Neural cell (in vitro differentiated cells): Measurements from ENCODE around the gene HIP1. TPM values are rescaled to one million over a fixed set of nuclear protein-coding genes. Genes with fewer than 3 reads are reported as not detected.

ENCODE experiments used
- H2AFZ ChIP-seq: fragments of 200-600, 300-800 bp; sonication (generic), shearing (Covaris generic); 2 replicates; pipeline ENCODE4 v1.6.0; 2014; ENCODE audit warnings: low read depth, mild to moderate bottlenecking, antibody characterized with exemption, low read length, moderate library complexity
- H3F3A ChIP-seq: fragments of 200-600 bp; shearing (Covaris generic); 2 replicates; pipeline ENCODE4 v1.6.1; 2016; ENCODE audit warnings: mild to moderate bottlenecking, moderate library complexity, mixed read lengths, antibody characterized with exemption, low read length; ENCODE audit not compliant: insufficient read depth, poor library complexity, severe bottlenecking
- H3K27ac ChIP-seq: fragments of 200-600, 300-800 bp; sonication (generic), shearing (Covaris generic); 2 replicates; pipeline ENCODE4 v1.5.1; 2014; ENCODE audit warnings: mild to moderate bottlenecking, low read length, moderate library complexity
- H3K27me3 ChIP-seq: fragments of 300-800, 200-600 bp; sonication (generic), shearing (Covaris generic); 2 replicates; pipeline ENCODE4 v1.6.0; 2014; ENCODE audit warnings: mild to moderate bottlenecking, low read depth, low read length, moderate library complexity; ENCODE audit not compliant: insufficient read depth
- H3K36me3 ChIP-seq: fragments of 300-800, 200-600 bp; sonication (generic), shearing (Covaris generic); 2 replicates; pipeline ENCODE4 v1.5.1; 2014; ENCODE audit warnings: mild to moderate bottlenecking, antibody characterized with exemption, low read length, moderate library complexity; ENCODE audit not compliant: insufficient read depth
- H3K4me2 ChIP-seq: fragments of 300-800, 200-600 bp; sonication (generic), shearing (Covaris generic); 2 replicates; pipeline ENCODE4 v1.6.0; 2014; ENCODE audit warnings: mild to moderate bottlenecking, low read length
- H3K4me3 ChIP-seq: fragments of 300-800, 200-600 bp; sonication (generic), shearing (Covaris generic); 2 replicates; pipeline ENCODE4 v1.5.1; 2014; ENCODE audit warnings: mild to moderate bottlenecking, low read length, moderate library complexity
- H3K79me2 ChIP-seq: fragments of 200-600 bp; shearing (Covaris generic); replicated peaks from 2 replicates; pipeline ENCODE4 v1.6.0; 2014; ENCODE audit warnings: mild to moderate bottlenecking, low read length, moderate library complexity; ENCODE audit not compliant: insufficient read depth
- H3K9ac ChIP-seq: fragments of 300-800, 200-600 bp; sonication (generic), shearing (Covaris generic); 2 replicates; pipeline ENCODE4 v1.6.1; 2016; ENCODE audit warnings: mild to moderate bottlenecking, low read length, mixed read lengths
- H3K9me2 ChIP-seq: fragments of 200-600 bp; shearing (Covaris generic); 2 replicates; pipeline ENCODE4 v1.6.1; 2016; ENCODE audit warnings: mild to moderate bottlenecking, low read length, mixed read lengths; ENCODE audit not compliant: insufficient read depth
- H3K9me3 ChIP-seq: fragments of 200-600, 300-800 bp; sonication (generic), shearing (Covaris generic); 2 replicates; pipeline ENCODE4 v1.6.1; 2016; ENCODE audit warnings: mild to moderate bottlenecking, mixed run types, low read length, moderate library complexity, mixed read lengths
- H4K20me1 ChIP-seq: fragments of 200-600 bp; shearing (Covaris generic); 2 replicates; pipeline ENCODE4 v1.6.1; 2016; ENCODE audit warnings: mild to moderate bottlenecking, mixed run types; ENCODE audit not compliant: insufficient read depth
- EP300 ChIP-seq: fragments of 450-650 bp; conservative IDR thresholded peaks from 2 replicates; pipeline ENCODE4 v1.6.1; 2014; ENCODE audit warnings: antibody characterized with exemption, mild to moderate bottlenecking, moderate library complexity; ENCODE audit not compliant: poor library complexity, severe bottlenecking
- EZH2 ChIP-seq: fragments of 200-600, 300-800 bp; shearing (Covaris generic), sonication (generic); IDR thresholded peaks from 2 replicates; pipeline ENCODE4 v1.6.1; 2014; ENCODE audit warnings: antibody characterized with exemption, low read length, borderline replicate concordance, mild to moderate bottlenecking; ENCODE audit not compliant: insufficient read depth, poor library complexity, severe bottlenecking
- MXI1 ChIP-seq: fragments of 450-650 bp; conservative IDR thresholded peaks from 2 replicates; pipeline ENCODE4 v1.6.1; 2014; ENCODE audit warnings: antibody characterized with exemption, mild to moderate bottlenecking; ENCODE audit not compliant: poor library complexity, severe bottlenecking
- POLR2AphosphoS5 ChIP-seq: IDR thresholded peaks from 2 replicates; pipeline ENCODE4 v1.6.1; 2012
- RAD21 ChIP-seq: fragments of 450-650 bp; conservative IDR thresholded peaks from 2 replicates; pipeline ENCODE4 v1.6.1; 2014; ENCODE audit warnings: antibody characterized with exemption, mild to moderate bottlenecking, moderate library complexity
- SMC3 ChIP-seq: fragments of 450-650 bp; conservative IDR thresholded peaks from 2 replicates; pipeline ENCODE4 v1.6.1; 2014; ENCODE audit warnings: antibody characterized with exemption, mild to moderate bottlenecking, moderate library complexity; ENCODE audit not compliant: poor library complexity
- TAF1 ChIP-seq: IDR thresholded peaks from 2 replicates; pipeline ENCODE4 v1.6.1; 2012; ENCODE audit warnings: low read depth
- polyA plus RNA-seq: library from polyadenylated mRNA; depleted of rRNA; stranded (reverse); fragments of >200 nt; gene quantifications from 2 replicates; pipeline ENCODE4 v1.2.3, GENCODE V29; 2014
- TF ChIP-seq, protein P1 (sequence below): IDR thresholded peaks from 2 replicates; pipeline ENCODE4 v1.6.1; 2012; ENCODE audit warnings: borderline replicate concordance
- TF ChIP-seq, protein P2 (sequence below): fragments of 450-650 bp; IDR thresholded peaks from 2 replicates; pipeline ENCODE4 v1.5.1; 2014; ENCODE audit warnings: antibody characterized with exemption, mild to moderate bottlenecking, moderate library complexity; ENCODE audit not compliant: poor library complexity, severe bottlenecking

The HIP1 gene
- polyA plus RNA-seq, 1 donor from 2014 or later, result 12.9 TPM

DNA sequence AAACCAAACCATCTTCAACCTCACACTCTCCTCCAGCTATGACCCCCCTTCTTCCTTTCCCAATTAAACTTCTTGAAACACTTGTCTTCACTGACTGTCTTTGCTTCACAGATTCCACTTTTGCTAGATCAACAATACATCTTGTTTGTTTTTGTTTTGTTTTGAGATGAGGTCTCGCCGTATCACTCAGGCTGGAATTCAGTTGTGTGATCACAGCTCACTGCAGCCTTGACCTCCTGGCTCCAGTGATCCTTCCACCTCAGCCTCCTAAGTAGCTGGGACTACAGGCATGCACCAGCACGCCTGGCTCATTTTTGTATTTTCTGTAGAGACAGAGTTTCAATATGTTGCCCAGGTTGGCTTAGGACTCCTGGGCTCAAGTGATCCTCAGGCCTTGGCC, 59.7 kb downstream of the HIP1 start:
- Histone ChIP-seq H2AFZ (no peak overlapping the region), H3K27me3 (no peaks in the 10 kb centered on the region), H3K27ac (no peak overlapping the region), H3K9me3 (no peaks in the 10 kb centered on the region), H3K4me3 (no peak overlapping the region), H4K20me1 (no peaks in the 10 kb centered on the region), H3K9me2 (no peaks in the 10 kb centered on the region), H3K4me2 (no peak overlapping the region), H3K36me3 (no peaks in the 10 kb centered on the region), H3F3A (no peaks in the 10 kb centered on the region), H3K79me2 (no peaks in the 10 kb centered on the region), H3K9ac (no peak overlapping the region)
- TF ChIP-seq EP300 (no peak), EZH2 (no peak), TAF1 (no peak), RAD21 (no peak), POLR2AphosphoS5 (no peak), SMC3 (no peak), MXI1 (no peak)
- TF ChIP-seq, protein P1, sequence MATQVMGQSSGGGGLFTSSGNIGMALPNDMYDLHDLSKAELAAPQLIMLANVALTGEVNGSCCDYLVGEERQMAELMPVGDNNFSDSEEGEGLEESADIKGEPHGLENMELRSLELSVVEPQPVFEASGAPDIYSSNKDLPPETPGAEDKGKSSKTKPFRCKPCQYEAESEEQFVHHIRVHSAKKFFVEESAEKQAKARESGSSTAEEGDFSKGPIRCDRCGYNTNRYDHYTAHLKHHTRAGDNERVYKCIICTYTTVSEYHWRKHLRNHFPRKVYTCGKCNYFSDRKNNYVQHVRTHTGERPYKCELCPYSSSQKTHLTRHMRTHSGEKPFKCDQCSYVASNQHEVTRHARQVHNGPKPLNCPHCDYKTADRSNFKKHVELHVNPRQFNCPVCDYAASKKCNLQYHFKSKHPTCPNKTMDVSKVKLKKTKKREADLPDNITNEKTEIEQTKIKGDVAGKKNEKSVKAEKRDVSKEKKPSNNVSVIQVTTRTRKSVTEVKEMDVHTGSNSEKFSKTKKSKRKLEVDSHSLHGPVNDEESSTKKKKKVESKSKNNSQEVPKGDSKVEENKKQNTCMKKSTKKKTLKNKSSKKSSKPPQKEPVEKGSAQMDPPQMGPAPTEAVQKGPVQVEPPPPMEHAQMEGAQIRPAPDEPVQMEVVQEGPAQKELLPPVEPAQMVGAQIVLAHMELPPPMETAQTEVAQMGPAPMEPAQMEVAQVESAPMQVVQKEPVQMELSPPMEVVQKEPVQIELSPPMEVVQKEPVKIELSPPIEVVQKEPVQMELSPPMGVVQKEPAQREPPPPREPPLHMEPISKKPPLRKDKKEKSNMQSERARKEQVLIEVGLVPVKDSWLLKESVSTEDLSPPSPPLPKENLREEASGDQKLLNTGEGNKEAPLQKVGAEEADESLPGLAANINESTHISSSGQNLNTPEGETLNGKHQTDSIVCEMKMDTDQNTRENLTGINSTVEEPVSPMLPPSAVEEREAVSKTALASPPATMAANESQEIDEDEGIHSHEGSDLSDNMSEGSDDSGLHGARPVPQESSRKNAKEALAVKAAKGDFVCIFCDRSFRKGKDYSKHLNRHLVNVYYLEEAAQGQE, result no peak
- TF ChIP-seq, protein P2, sequence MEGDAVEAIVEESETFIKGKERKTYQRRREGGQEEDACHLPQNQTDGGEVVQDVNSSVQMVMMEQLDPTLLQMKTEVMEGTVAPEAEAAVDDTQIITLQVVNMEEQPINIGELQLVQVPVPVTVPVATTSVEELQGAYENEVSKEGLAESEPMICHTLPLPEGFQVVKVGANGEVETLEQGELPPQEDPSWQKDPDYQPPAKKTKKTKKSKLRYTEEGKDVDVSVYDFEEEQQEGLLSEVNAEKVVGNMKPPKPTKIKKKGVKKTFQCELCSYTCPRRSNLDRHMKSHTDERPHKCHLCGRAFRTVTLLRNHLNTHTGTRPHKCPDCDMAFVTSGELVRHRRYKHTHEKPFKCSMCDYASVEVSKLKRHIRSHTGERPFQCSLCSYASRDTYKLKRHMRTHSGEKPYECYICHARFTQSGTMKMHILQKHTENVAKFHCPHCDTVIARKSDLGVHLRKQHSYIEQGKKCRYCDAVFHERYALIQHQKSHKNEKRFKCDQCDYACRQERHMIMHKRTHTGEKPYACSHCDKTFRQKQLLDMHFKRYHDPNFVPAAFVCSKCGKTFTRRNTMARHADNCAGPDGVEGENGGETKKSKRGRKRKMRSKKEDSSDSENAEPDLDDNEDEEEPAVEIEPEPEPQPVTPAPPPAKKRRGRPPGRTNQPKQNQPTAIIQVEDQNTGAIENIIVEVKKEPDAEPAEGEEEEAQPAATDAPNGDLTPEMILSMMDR, result no peak

DNA sequence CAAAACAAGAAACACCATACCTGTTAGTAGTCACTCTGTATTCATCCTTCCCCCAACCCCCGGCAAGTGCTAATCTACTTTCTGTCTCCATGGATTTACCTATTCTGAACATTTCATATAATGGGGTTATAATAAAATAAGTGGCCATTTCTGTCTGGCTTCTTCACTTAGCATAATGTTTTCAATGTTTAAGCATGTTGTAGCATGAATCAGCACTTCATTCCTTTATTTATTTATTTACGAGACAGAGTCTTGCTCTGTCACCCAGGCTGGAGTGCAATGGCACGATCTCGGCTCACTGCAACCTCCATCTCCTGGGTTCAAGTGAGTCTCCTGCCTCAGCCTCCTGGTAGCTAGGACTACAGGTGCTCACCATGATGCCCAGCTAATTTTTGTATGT, 69.2 kb downstream of the HIP1 start:
- H3K4me2 ChIP-seq, result no peak overlapping the region
- TF ChIP-seq MXI1, result no peak
- TF ChIP-seq EZH2, result no peak
- no peak for TF ChIP-seq POLR2AphosphoS5
- no peak for TF ChIP-seq SMC3
- H3F3A ChIP-seq, result no peaks in the 10 kb centered on the region
- no peaks in the 10 kb centered on the region for H3K27me3 ChIP-seq
- no peak overlapping the region for H3K4me3 ChIP-seq
- H3K9me3 ChIP-seq, result no peaks in the 10 kb centered on the region
- no peaks in the 10 kb centered on the region for H3K79me2 ChIP-seq
- no peak overlapping the region for H2AFZ ChIP-seq
- no peaks in the 10 kb centered on the region for H3K9me2 ChIP-seq
- H4K20me1 ChIP-seq, result no peaks in the 10 kb centered on the region
- H3K36me3 ChIP-seq, result no peaks in the 10 kb centered on the region
- no peak overlapping the region for H3K9ac ChIP-seq
- no peak overlapping the region for H3K27ac ChIP-seq
